HT1080 (cell line): Measurements from ENCODE around the gene RAB11B. TPM values are rescaled to one million over a fixed set of nuclear protein-coding genes. Genes with fewer than 3 reads are reported as not detected.
A peak's percentile ranks its signal among the peaks of the same experiment; 100 is the strongest.
"Not testable (repeated sequence)": the region's sequence is repeated elsewhere in the genome, so short reads cannot be mapped to it uniquely, and the experiment has no call there.

Experiments
- DNase-seq: peaks from one replicate; pipeline ENCODE4 v3.0.0-alpha.2; 2015; ENCODE audit warnings: low read depth
- polyA plus RNA-seq, 2 experiments: library from polyadenylated mRNA; depleted of rRNA; stranded (reverse); fragments of >200 nt; gene quantifications; 2 replicates each; pipeline ENCODE4 v1.2.3, GENCODE V29; 2015
- total RNA-seq: library from RNA; depleted of rRNA; stranded (reverse); fragments of >200 nt; shearing (Covaris generic); gene quantifications from 2 replicates; pipeline ENCODE4 v1.2.3, GENCODE V29; 2014; rRNA removed

Gene RAB11B
- total RNA-seq: 9.6 and 10.7 TPM in 2 replicates
- polyA plus RNA-seq (2015; cell fraction: cytosol; rRNA removed): 56.9 and 62.6 TPM in 2 replicates
- polyA plus RNA-seq (2015; cell fraction: nucleus; rRNA removed): 77.0 and 88.8 TPM in 2 replicates

- peak; percentile 100 for DNase-seq
Observed at GRCh38 chr19:8389891-8390616, at the start of gene RAB11B. RAB11B (plus strand) TSS chr19:8390360; CDS start chr19:8390417, 57 bp downstream.

DNA sequence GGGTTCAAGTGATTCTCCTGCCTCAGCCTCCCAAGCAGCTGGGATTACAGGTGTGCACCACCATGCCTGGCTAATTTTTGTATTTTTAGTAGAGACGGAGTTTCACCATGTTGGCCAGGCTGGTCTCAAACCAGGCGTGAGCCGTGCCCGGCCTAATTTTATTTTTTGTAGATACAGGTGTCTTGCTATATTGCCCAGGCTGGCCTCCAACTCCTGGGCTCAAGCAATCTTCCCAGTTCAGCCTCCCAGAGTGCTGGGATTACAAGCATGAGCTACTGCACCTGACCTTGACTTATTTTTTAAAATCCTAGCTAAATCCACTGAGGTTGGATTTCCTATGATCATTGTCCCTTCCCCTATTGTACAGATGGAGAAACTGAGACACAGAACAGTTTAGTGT, 48.7 kb upstream of the RAB11B start:
- DNase-seq: not testable (repeated sequence)

DNA sequence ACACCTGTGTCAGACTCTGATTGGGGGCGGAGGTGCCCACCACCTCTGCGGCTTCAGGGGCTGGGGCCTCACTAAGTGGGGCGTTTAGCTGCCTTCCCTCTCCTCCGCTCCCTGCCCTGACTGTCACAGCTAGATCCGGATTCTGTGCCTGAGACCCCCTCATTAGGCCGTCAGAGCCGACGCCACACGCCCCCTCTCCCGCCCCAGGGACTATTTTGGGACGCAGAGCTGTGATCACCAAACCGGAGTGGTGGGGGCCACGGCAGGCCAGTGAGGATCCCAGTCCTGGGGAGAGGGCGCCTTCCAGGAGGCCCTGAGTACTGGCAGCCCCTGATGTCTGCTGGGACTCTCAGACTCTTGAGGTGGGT, 47.9 kb upstream of the RAB11B start:
- DNase-seq: no peak

DNA sequence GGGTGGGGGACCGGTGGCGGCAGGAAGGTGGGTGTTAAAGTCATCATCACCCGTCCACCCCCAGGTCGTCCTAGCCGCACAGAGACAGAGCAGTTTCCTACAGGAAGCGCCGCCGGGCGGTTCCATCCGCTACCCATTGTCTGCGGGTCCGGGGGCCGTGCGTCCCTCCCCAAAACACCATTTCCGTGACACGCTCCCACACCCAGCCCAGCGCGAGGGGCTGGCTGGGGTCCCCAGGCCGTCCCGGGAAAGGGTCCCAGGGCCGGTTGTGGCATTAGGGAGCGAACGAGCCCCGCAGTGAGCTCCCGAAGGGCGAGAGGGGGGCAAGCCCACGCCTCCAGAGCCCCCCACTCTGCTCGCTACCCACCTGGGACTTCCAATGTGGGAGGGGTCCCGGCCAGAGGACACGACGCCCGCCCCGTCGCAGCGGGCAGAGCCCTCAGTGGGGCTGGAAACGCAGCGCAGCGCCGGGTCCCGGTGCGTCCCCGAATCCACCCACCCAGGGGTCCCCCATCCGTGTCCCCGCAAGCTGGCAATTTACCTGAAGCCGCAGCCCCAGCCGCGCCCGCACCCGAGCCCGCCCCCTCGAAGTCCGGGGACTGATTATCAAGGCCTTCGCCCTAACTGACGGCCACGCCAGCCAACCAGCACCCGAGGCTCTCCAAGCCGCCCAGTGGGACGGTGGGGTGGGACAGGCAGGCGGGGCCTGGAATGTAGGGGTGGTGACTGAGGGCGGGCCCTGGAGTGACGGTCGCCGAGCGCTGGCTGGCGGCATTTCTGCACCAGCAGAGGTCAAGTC, 47.3 kb upstream of the RAB11B start, which contains the start of gene KANK3:
Gene KANK3 (minus strand): TSS at position 579 of the 799 bp plus-strand sequence. CDS start 5,434 bp downstream, outside the sequence.
- DNase-seq: peak; percentile 70

DNA sequence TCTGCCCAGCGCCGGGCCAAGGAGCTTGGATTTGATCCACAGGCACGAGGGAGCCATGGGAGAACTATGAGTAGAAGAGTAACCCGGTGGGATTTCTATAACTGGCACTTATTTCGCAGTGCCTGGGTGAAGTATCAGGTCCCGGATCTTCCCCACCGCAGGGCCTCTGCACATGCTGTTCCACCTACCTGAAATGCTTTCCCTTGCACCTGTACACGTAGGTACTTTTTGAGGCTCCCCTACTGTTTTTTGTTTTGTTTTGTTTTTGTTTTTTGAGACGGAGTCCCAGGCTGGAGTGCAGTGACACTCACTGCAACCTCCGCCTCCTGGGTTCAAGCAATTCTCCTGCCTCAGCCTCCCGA, 46.7 kb upstream of the RAB11B start:
- DNase-seq: no peak

GRCh38 chr19:8349629-8350372, 40.4 kb upstream of the RAB11B start:
- not testable (repeated sequence) for DNase-seq

DNA sequence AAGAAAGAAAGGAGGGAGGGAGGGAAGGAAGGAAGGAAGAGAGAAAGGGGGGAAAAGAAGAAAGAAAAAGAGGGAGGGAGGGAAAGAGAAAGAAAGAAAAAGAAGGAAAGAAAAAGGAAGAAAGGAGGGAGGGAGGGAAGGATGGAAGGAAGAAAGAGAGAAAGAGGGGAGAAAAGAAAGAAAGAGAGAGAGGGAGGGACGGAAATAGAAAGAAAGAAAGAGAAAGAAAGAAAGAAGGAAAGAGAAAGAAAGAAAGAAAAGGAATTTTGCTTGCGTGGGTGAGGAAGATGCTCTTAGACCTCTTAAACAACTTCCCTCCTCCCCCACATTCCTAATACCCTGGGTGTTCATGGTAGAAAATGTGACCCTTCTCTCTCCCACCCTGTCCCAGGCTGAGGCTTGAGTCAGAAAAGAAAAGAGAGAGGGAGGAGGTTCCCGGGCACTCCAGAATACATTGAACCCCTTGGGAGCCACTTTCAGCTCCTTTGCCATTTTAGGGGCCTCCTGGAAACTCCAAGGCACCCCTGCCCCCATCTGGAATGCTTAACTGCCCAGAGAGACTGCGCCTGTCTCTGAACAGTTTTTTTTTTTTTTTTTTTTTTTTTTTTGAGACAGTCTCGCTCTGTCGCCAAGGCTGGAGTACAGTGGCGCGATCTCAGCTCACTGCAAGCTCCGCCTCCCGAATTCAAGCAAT, 37.9 kb upstream of the RAB11B start:
- no peak for DNase-seq

GRCh38 chr19:8352845-8353244, 37.3 kb upstream of the RAB11B start:
- not testable (repeated sequence) for DNase-seq

GRCh38 chr19:8355631-8356402, 34.3 kb upstream of the RAB11B start:
- DNase-seq: peak; percentile 99

- DNase-seq: no peak
Observed at GRCh38 chr19:8357007-8357521, 33.1 kb upstream of the RAB11B start.

DNA sequence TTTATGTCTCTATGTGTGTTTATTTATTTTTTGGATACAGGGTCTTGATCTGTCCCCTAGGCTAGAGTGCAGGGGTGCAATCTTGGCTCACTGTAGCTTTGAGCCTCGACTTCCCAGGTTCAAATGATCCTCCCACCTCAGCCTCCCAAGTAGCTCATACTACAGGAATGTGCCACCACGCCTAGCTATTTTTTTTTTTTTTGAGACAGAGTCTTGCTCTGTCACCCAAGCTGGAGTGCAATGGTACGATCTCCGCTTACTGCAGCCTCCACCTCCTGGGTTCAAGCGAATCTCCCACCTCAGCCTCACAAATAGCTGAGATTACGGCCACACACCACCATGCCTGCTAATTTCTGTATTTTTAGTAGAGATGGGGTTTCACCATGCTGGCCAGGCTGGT, 31.2 kb upstream of the RAB11B start:
- no peak for DNase-seq

- no peak for DNase-seq
Observed at GRCh38 chr19:8360196-8360595, 30.0 kb upstream of the RAB11B start.

DNA sequence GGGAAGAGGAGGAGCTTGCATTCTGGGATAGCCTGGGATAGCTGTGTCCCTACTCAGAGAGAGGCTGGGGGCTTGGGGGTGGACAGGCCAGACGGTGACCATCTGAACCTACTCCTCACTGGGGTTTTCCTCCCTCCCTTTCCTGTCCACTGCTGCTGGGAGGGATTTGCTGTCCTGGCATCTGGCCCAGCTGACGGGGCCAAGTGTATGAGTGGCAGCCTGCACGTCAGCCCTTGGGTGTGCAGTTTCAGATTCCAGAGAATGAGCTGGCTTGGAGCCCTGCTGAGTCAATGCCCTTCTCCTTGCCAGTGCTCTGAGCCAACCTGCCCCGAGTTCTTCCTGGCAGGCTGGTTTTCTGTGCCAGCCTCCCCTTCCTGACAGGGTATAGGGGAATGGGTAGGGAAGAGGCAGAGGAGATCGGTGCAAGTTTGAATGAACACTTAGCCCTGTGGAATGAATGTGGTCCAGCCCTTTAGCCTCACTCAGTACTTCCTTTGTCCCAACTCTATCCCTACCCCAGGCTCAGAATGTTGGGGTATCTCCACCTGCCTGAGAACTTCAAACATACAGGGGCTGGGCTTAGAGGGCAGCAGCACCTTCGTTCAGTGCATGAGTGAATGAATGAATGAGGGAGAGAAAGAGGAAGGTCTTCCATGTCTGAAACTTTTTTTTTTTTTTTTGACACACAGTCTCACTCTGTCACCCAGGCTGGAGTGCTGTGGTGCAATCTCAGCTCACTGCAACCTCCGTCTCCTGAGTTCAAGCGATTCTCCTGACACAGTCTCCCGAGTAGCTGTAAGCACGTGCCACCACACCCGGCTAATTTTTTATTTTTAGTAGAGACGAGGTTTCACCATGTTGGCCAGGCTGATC, 28.0 kb upstream of the RAB11B start:
- peak; percentile 99 for DNase-seq

DNA sequence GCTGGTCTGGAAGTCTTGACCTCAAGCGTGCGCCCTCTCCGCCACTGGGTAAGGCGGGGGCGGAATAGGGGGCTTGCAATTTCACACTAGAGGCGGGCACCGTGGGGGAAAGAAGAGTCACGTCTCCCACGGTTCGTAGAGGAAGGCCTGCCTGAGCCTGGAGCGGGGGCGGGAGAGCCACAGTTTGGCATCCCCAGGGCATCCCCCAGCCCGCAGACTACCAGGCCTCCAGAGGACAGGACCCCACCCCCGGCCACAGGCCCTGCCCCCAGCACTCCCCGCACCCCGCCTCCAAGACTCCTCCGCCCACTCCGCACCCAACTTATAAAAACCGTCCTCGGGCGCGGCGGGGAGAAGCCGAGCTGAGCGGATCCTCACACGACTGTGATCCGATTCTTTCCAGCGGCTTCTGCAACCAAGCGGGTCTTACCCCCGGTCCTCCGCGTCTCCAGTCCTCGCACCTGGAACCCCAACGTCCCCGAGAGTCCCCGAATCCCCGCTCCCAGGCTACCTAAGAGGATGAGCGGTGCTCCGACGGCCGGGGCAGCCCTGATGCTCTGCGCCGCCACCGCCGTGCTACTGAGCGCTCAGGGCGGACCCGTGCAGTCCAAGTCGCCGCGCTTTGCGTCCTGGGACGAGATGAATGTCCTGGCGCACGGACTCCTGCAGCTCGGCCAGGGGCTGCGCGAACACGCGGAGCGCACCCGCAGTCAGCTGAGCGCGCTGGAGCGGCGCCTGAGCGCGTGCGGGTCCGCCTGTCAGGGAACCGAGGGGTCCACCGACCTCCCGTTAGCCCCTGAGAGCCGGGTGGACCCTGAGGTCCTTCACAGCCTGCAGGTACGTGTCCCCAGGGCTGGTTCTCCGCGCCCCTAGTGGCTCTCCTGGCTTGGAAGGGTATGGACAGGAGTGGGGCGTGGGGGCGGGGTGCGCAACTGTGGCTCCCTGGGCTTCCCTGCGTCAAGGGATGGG, 26.1 kb upstream of the RAB11B start, which contains the start of gene ANGPTL4:
Gene ANGPTL4 (plus strand): TSS at position 353 of the 969 bp plus-strand sequence. CDS start 167 bp downstream, at position 520.
- no peak for DNase-seq

DNA sequence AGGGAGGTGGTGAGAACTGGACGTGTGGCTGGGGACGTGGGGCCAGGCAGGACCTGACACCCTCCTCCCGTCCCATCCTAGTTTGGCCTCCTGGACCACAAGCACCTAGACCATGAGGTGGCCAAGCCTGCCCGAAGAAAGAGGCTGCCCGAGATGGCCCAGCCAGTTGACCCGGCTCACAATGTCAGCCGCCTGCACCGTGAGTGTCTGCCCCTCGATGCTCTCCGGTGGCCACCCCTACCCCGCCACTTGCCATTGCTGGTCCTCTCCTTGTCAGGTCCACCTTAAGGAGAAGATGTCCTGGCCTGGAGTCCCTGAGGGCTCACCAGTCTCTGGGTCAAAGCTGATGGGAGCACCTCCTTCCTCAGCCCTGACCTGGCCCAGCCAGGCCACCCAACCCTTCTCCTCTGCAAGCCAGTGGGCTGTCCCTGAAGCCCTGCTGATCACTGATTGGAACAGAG, 24.0 kb upstream of the RAB11B start:
- no peak for DNase-seq

GRCh38 chr19:8366961-8367326, 23.2 kb upstream of the RAB11B start:
- no peak for DNase-seq

GRCh38 chr19:8367327-8368001, 22.7 kb upstream of the RAB11B start:
- DNase-seq: peak; percentile 94
